ENCODE measurements around the gene SPATA31E1.
"Not testable (repeated sequence)": the region's sequence is repeated elsewhere in the genome, so short reads cannot be mapped to it uniquely, and the experiment has no call there.

Gene SPATA31E1

DNA sequence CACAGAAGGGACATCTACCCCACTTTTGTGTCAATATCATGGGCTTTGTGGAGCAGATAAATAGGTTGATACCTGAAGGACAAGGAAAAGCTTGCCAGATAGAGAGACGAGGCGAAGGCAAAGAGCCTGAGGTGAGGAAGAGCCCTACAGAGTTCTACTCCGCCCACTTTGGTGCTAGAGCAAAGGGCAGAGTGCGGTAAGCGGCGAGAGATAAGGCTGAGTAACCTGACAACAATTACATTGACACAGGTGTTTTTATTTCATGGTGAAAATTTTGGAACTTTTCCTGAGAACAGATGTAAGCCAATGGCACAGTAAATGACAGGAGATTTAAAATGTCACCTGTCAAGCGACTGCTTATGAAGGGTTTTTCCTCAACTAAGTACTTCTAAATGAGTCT lies 51.8 kb downstream of the SPATA31E1 start:
- not testable (repeated sequence) for DNase-seq (ENCODE audit: low read depth)

DNA sequence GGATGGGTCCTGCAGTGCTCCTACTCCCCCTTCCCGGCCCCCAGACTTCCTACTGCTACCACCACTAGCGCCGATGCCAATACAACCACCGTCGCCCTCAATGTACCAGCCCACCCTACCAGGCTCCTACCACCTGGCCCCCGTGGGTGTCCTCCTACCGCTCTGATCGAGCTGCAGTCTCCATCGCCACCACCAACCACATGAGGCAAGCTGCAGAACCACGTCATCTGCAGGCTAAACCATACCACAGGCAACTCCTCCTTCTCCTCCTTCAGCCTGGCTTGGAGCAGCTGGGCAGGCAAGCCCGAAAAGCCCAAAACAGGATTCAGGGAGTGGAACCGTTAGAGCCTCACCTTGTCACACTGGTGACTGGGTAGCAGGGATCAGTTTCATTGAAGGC lies 54.7 kb downstream of the SPATA31E1 start:
- DNase-seq (ENCODE audit: low read depth) = not testable (repeated sequence)

DNA sequence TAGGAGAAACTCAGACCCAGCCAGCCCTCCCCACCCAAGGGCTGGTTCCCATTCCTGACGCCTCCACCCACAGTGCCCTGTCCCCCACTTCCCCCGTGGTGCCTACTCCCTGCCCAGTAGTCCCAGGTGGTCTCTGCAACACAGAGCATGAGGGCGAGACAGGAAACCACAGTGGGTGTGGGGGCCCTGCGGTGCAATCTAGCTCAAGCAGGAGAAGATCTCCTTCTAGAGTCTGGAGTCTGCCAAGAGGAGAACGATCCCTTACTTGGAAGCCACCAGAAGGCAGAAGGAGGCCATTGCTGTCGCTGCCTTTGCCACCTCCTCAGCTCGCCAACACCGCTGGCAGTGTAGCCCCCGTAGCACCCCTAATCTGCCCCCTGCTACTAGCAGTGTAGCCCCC lies 55.2 kb downstream of the SPATA31E1 start:
- DNase-seq (ENCODE audit: low read depth) = not testable (repeated sequence)

DNA sequence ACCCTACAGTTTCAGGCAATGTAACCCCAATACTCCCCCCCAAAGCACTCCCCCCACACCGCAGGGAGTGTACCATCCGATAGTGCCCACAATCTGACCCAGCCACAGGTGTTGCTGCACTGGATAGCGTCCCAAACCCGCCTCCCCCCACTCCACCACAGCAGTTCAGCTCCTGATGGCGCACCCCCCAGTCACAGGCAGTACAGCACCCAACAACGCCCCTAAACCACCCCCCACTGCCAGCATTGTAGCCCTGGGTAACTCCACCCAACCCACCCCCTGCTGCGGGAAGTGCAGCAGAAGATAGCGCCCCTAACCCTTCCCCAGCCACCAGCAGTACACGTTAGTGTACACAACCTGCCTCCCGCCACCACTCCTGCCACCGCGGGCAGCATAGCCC lies 55.7 kb downstream of the SPATA31E1 start:
- not testable (repeated sequence) for DNase-seq (ENCODE audit: low read depth)
